Measurements from ENCODE around the gene TBC1D10B. TPM values are rescaled to one million over a fixed set of nuclear protein-coding genes. Genes with fewer than 3 reads are reported as not detected.
A peak's percentile ranks its signal among the peaks of the same experiment; 100 is the strongest.

Gene TBC1D10B
- total RNA-seq, 1 experiment from 2014 or later = 31.2 TPM

GRCh38 chr16:30372038-30372712 lies 1.9 kb upstream of the TBC1D10B start:
- peak overlapping the region; percentile 9; the same call in 1 of the 2 replicates for H2AFZ ChIP-seq (ENCODE audit: low read length)
- peaks cover 40% of the 10 kb centered on the region for H3K4me1 ChIP-seq (ENCODE audit: low read length)
- DNase-seq = peak; percentile 52
- peaks cover 22% of the 10 kb centered on the region for H4K20me1 ChIP-seq (ENCODE audit: insufficient read depth, low read depth, low read length)
- H3K9ac ChIP-seq (ENCODE audit: low read length) = peak overlapping the region; percentile 70
- H3K9me3 ChIP-seq (ENCODE audit: low read length) = no peaks in the 10 kb centered on the region
- H3K27me3 ChIP-seq (ENCODE audit: low read length) = no peaks in the 10 kb centered on the region
- H3K36me3 ChIP-seq (ENCODE audit: insufficient read depth, low read length) = no peaks in the 10 kb centered on the region
- H3K4me2 ChIP-seq (ENCODE audit: low read depth, low read length, poor library complexity, severe bottlenecking) = peak overlapping the region; percentile 77
- H3K4me3 ChIP-seq (ENCODE audit: low read length) = peak overlapping the region; percentile 64; the same call in 1 of the 2 replicates
- H3K79me2 ChIP-seq (ENCODE audit: low read length) = peaks cover 27% of the 10 kb centered on the region
- H3K27ac ChIP-seq (ENCODE audit: low read length) = peak overlapping the region; percentile 84
- no peaks in the 10 kb centered on the region for H3K9me2 ChIP-seq (replicated peaks; ENCODE audit: insufficient read depth, low read length)

- Histone ChIP-seq H3K4me1 (ENCODE audit: low read length) (peaks cover 38% of the 10 kb centered on the region), H3K9me2 (replicated peaks; ENCODE audit: insufficient read depth, low read length) (no peaks in the 10 kb centered on the region), H3K27ac (ENCODE audit: low read length) (peak overlapping the region; percentile 84), H3K36me3 (ENCODE audit: insufficient read depth, low read length) (no peaks in the 10 kb centered on the region), H3K9ac (ENCODE audit: low read length) (peak overlapping the region; percentile 70), H2AFZ (ENCODE audit: low read length) (no peak overlapping the region), H3K4me3 (ENCODE audit: low read length) (peak overlapping the region; percentile 64), H3K9me3 (ENCODE audit: low read length) (no peaks in the 10 kb centered on the region), H3K79me2 (ENCODE audit: low read length) (peaks cover 35% of the 10 kb centered on the region), H3K4me2 (ENCODE audit: low read depth, low read length, poor library complexity, severe bottlenecking) (peak overlapping the region; percentile 77), H4K20me1 (ENCODE audit: insufficient read depth, low read depth, low read length) (peaks cover 24% of the 10 kb centered on the region), H3K27me3 (ENCODE audit: low read length) (no peaks in the 10 kb centered on the region)
- no peak for DNase-seq
Measured at GRCh38 chr16:30371248-30371816, 1.0 kb upstream of the TBC1D10B start.

GRCh38 chr16:30369938-30370455 lies 297 bp downstream of the TBC1D10B start:
- H3K9me3 ChIP-seq (ENCODE audit: low read length) = no peaks in the 10 kb centered on the region
- H3K9ac ChIP-seq (ENCODE audit: low read length) = peak overlapping the region; percentile 98
- no peak for DNase-seq
- peaks cover 38% of the 10 kb centered on the region for H3K4me1 ChIP-seq (ENCODE audit: low read length)
- peaks cover 24% of the 10 kb centered on the region for H4K20me1 ChIP-seq (ENCODE audit: insufficient read depth, low read depth, low read length)
- H3K9me2 ChIP-seq (replicated peaks; ENCODE audit: insufficient read depth, low read length) = no peaks in the 10 kb centered on the region
- no peaks in the 10 kb centered on the region for H3K27me3 ChIP-seq (ENCODE audit: low read length)
- peaks cover 48% of the 10 kb centered on the region for H3K79me2 ChIP-seq (ENCODE audit: low read length)
- peak overlapping the region; percentile 92 for H3K4me2 ChIP-seq (ENCODE audit: low read depth, low read length, poor library complexity, severe bottlenecking)
- peaks cover 5% of the 10 kb centered on the region; the same call in 1 of the 2 replicates for H3K36me3 ChIP-seq (ENCODE audit: insufficient read depth, low read length)
- H2AFZ ChIP-seq (ENCODE audit: low read length) = no peak overlapping the region
- peak overlapping the region; percentile 85 for H3K4me3 ChIP-seq (ENCODE audit: low read length)
- peak overlapping the region; percentile 71 for H3K27ac ChIP-seq (ENCODE audit: low read length)

- Histone ChIP-seq H2AFZ (ENCODE audit: low read length) (no peak overlapping the region), H3K4me1 (ENCODE audit: low read length) (peaks cover 38% of the 10 kb centered on the region), H3K9ac (ENCODE audit: low read length) (peak overlapping the region; percentile 98), H3K9me2 (replicated peaks; ENCODE audit: insufficient read depth, low read length) (no peaks in the 10 kb centered on the region), H3K79me2 (ENCODE audit: low read length) (peaks cover 55% of the 10 kb centered on the region), H3K27ac (ENCODE audit: low read length) (peak overlapping the region; percentile 71), H3K4me2 (ENCODE audit: low read depth, low read length, poor library complexity, severe bottlenecking) (peak overlapping the region; percentile 92), H4K20me1 (ENCODE audit: insufficient read depth, low read depth, low read length) (peaks cover 24% of the 10 kb centered on the region), H3K4me3 (ENCODE audit: low read length) (peak overlapping the region; percentile 85), H3K9me3 (ENCODE audit: low read length) (no peaks in the 10 kb centered on the region), H3K27me3 (ENCODE audit: low read length) (no peaks in the 10 kb centered on the region), H3K36me3 (ENCODE audit: insufficient read depth, low read length) (peaks cover 11% of the 10 kb centered on the region; the same call in 1 of the 2 replicates)
- peak; percentile 61 for DNase-seq
Measured at GRCh38 chr16:30369091-30369937, 980 bp downstream of the TBC1D10B start.

- no peak overlapping the region for H2AFZ ChIP-seq (ENCODE audit: low read length)
- DNase-seq = no peak
- peaks cover 38% of the 10 kb centered on the region for H3K4me1 ChIP-seq (ENCODE audit: low read length)
- no peaks in the 10 kb centered on the region for H3K9me3 ChIP-seq (ENCODE audit: low read length)
- peak overlapping the region; percentile 92 for H3K4me2 ChIP-seq (ENCODE audit: low read depth, low read length, poor library complexity, severe bottlenecking)
- no peaks in the 10 kb centered on the region for H3K9me2 ChIP-seq (replicated peaks; ENCODE audit: insufficient read depth, low read length)
- peaks cover 12% of the 10 kb centered on the region; the same call in 1 of the 2 replicates for H3K36me3 ChIP-seq (ENCODE audit: insufficient read depth, low read length)
- peaks cover 24% of the 10 kb centered on the region for H4K20me1 ChIP-seq (ENCODE audit: insufficient read depth, low read depth, low read length)
- peaks cover 56% of the 10 kb centered on the region for H3K79me2 ChIP-seq (ENCODE audit: low read length)
- peak overlapping the region; percentile 98 for H3K9ac ChIP-seq (ENCODE audit: low read length)
- H3K27me3 ChIP-seq (ENCODE audit: low read length) = no peaks in the 10 kb centered on the region
- peak overlapping the region; percentile 85 for H3K4me3 ChIP-seq (ENCODE audit: low read length)
- peak overlapping the region; percentile 71 for H3K27ac ChIP-seq (ENCODE audit: low read length)
Measured at GRCh38 chr16:30368792-30369090, 1.6 kb downstream of the TBC1D10B start.

- Histone ChIP-seq H3K36me3 (ENCODE audit: insufficient read depth, low read length) (peaks cover 14% of the 10 kb centered on the region; the same call in 1 of the 2 replicates), H3K4me3 (ENCODE audit: low read length) (peak overlapping the region; percentile 85), H3K4me1 (ENCODE audit: low read length) (peaks cover 38% of the 10 kb centered on the region), H3K27ac (ENCODE audit: low read length) (peak overlapping the region; percentile 71), H3K9me2 (replicated peaks; ENCODE audit: insufficient read depth, low read length) (no peaks in the 10 kb centered on the region), H4K20me1 (ENCODE audit: insufficient read depth, low read depth, low read length) (peaks cover 24% of the 10 kb centered on the region), H2AFZ (ENCODE audit: low read length) (no peak overlapping the region), H3K9me3 (ENCODE audit: low read length) (no peaks in the 10 kb centered on the region), H3K4me2 (ENCODE audit: low read depth, low read length, poor library complexity, severe bottlenecking) (peak overlapping the region; percentile 92), H3K27me3 (ENCODE audit: low read length) (no peaks in the 10 kb centered on the region), H3K79me2 (ENCODE audit: low read length) (peaks cover 61% of the 10 kb centered on the region), H3K9ac (ENCODE audit: low read length) (peak overlapping the region; percentile 98)
- no peak for DNase-seq
Measured at GRCh38 chr16:30368122-30368791, 2.0 kb downstream of the TBC1D10B start.

- H3K4me2 ChIP-seq (ENCODE audit: low read depth, low read length, poor library complexity, severe bottlenecking) = peak overlapping the region; percentile 92
- H3K4me1 ChIP-seq (ENCODE audit: low read length) = peaks cover 33% of the 10 kb centered on the region
- DNase-seq = no peak
- H3K36me3 ChIP-seq (ENCODE audit: insufficient read depth, low read length) = peaks cover 18% of the 10 kb centered on the region; the same call in 1 of the 2 replicates
- H3K4me3 ChIP-seq (ENCODE audit: low read length) = peak overlapping the region; percentile 85
- peak overlapping the region; percentile 71; the same call in 1 of the 2 replicates for H3K27ac ChIP-seq (ENCODE audit: low read length)
- no peaks in the 10 kb centered on the region for H3K9me3 ChIP-seq (ENCODE audit: low read length)
- peaks cover 24% of the 10 kb centered on the region for H4K20me1 ChIP-seq (ENCODE audit: insufficient read depth, low read depth, low read length)
- no peaks in the 10 kb centered on the region for H3K9me2 ChIP-seq (replicated peaks; ENCODE audit: insufficient read depth, low read length)
- H2AFZ ChIP-seq (ENCODE audit: low read length) = no peak overlapping the region
- H3K79me2 ChIP-seq (ENCODE audit: low read length) = peaks cover 69% of the 10 kb centered on the region
- peak overlapping the region; percentile 98 for H3K9ac ChIP-seq (ENCODE audit: low read length)
- no peaks in the 10 kb centered on the region for H3K27me3 ChIP-seq (ENCODE audit: low read length)
Measured at GRCh38 chr16:30367349-30368009, 2.8 kb downstream of the TBC1D10B start.

All from Karpas-422 (cell line).